K562 treated with DMSO at 1 percent for 12 hours (cell line): ENCODE data around the gene GNMT. TPM values are rescaled to one million over a fixed set of nuclear protein-coding genes. Genes with fewer than 3 reads are reported as not detected.

Experiments
- total RNA-seq: library from RNA; unstranded; fragments of 300-600 nt; gene quantifications from 2 replicates; pipeline ENCODE4 v1.2.3, GENCODE V29; 2022; ENCODE audit not compliant: insufficient read depth

Gene GNMT
- not detected in 2 replicates for total RNA-seq

DNA sequence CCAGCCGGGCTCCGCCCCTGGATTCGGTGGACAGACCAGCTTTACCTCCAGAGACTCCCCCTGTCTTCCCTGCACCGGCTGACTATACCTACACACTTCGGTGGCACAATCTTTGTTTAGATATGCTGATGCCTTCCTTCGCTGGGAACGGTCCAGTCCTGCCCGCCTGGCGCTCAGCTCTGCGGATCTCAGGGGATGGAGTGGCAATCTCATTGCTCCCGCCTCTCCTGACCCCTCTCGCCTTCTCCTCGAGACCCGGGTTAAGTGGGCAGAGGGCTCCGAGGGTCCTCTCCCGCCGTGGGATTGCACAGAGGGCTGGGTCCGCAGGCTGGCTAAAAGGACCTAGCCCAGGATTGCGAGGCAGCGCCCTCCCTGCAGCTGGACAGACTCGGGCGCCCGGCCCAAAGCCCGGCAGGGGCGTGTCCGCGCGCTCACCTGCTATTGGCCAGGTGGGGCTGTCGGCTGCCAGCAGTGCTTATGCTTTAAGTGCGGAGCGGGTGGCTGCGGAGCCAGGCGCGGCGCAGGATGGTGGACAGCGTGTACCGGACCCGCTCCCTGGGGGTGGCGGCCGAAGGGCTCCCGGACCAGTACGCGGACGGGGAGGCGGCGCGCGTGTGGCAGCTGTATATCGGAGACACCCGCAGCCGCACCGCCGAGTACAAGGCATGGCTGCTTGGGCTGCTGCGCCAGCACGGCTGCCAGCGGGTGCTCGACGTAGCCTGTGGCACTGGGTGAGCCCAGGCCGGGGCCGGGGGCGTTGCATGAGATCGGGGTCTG, at the start of gene GNMT:
TSS of gene GNMT (plus strand) at position 512 of the 777 bp plus-strand sequence. CDS start at position 526, 14 bp downstream.

DNA sequence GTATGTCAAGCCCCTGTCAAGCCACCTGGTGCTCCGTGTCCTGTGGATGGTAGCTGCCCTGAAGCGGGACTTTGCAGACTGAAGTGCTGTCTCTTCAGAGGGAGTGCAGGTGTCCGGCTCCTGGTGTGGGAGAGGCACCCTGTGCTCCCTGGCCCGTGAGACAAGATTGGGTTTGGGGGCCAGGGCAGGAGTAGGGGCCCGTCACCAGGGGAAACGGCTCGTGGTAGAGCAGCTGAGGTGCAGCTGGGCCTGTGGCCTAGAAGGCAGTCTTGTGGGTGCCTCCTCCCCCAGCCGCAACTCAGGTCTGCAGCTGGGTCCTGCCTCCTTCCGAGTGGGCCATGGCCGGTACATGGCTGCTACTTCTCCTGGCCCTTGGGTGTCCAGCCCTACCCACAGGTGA, 44.8 kb upstream of the GNMT start, which contains the start of gene PTCRA:
TSS of gene PTCRA (plus strand) at position 322 of the 400 bp plus-strand sequence. CDS start at position 339, 17 bp downstream.

GRCh38 chr6:42928986-42929820, 31.4 kb upstream of the GNMT start, which contains the start of gene CNPY3:
Gene CNPY3, plus strand, starts transcription at chr6:42929480. Its CDS starts 91 bp downstream, at chr6:42929571.

GRCh38 chr6:42978839-42979522, 18.4 kb downstream of the GNMT start, which contains the start of gene PEX6:
Gene PEX6, minus strand, starts transcription at chr6:42979181. Its CDS starts 31 bp downstream, at chr6:42979150.

GRCh38 chr6:42984001-42984923, 23.7 kb downstream of the GNMT start, which contains the start of gene PPP2R5D:
Gene PPP2R5D, plus strand, starts transcription at chr6:42984570. Its CDS starts 108 bp downstream, at chr6:42984678.

Other genes with a start within 250 kb of the GNMT start
- not detected in 2 replicates for gene PRPH2, start 238.2 kb upstream of the GNMT start, total RNA-seq
- 42.9 and 62.7 TPM in 2 replicates for gene TBCC, start 214.7 kb upstream of the GNMT start, total RNA-seq
- gene BICRAL, start 178.7 kb upstream of the GNMT start, total RNA-seq = 2.1 and 8.3 TPM in 2 replicates
- 63.5 and 115 TPM in 2 replicates for gene RPL7L1, start 81.1 kb upstream of the GNMT start, total RNA-seq
- not detected in 2 replicates for gene PTCRA, start 44.7 kb upstream of the GNMT start, total RNA-seq
- 26.2 and 29.2 TPM in 2 replicates for gene CNPY3, start 31.3 kb upstream of the GNMT start, total RNA-seq
- gene PEX6, start 18.4 kb downstream of the GNMT start, total RNA-seq = 40.6 and 51.9 TPM in 2 replicates
- gene PPP2R5D, start 23.8 kb downstream of the GNMT start, total RNA-seq = 28.8 and 63.1 TPM in 2 replicates
- 103 and 123 TPM in 2 replicates for gene MEA1, start 53.2 kb downstream of the GNMT start, total RNA-seq
- 176 and 182 TPM in 2 replicates for gene KLHDC3, start 53.5 kb downstream of the GNMT start, total RNA-seq
- gene RRP36, start 60.9 kb downstream of the GNMT start, total RNA-seq = 89.7 and 118 TPM in 2 replicates
- gene CUL7, start 93.1 kb downstream of the GNMT start, total RNA-seq = 19.4 and 31.7 TPM in 2 replicates
- 113 and 127 TPM in 2 replicates for gene MRPL2, start 98.7 kb downstream of the GNMT start, total RNA-seq
- gene KLC4, start 98.9 kb downstream of the GNMT start, total RNA-seq = 22.5 and 34.5 TPM in 2 replicates
- 9.1 and 16.9 TPM in 2 replicates for gene PTK7, start 115.6 kb downstream of the GNMT start, total RNA-seq
- 23.4 and 33.8 TPM in 2 replicates for gene SRF, start 210.5 kb downstream of the GNMT start, total RNA-seq
- 17.5 and 22.0 TPM in 2 replicates for gene CUL9, start 221.4 kb downstream of the GNMT start, total RNA-seq